ENCODE data around the gene LRRTM4.

DNA sequence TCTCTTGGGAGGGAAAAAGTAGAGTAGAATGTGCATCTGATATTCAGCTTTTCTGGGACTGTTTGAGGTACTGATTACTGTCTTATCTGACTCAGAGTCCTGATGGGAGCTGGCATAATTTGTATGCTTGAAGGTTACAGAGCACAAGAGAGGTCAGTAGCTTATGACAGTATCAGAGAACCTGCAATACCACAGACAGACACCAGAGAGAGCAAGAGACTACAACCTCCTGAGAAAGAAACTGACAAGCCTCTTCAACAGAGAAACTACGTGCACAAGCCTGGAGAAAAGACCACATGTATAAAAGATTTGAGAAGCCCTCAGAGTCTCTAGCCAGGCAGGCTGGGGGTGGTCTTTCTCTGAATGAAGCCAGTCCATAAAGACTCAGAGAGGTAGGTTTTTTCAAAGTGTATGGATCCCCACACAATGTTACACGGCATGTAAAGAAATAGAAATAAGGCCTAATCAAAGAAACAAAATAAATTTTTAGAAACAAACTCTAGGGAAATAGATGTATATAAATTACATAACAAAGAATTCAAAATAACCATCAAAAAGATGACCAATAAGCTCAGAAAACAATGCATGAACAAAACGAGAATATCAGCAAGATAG is 568.3 kb downstream of the LRRTM4 start:
- TF ChIP-seq KAT7 (CRISPR knock-in tag; IDR thresholded peaks at IDR 0.05; ENCODE audit: borderline replicate concordance) (no peak), CREM (CRISPR knock-in tag; IDR thresholded peaks at IDR 0.05) (no peak)
- TF ChIP-seq, protein P1, sequence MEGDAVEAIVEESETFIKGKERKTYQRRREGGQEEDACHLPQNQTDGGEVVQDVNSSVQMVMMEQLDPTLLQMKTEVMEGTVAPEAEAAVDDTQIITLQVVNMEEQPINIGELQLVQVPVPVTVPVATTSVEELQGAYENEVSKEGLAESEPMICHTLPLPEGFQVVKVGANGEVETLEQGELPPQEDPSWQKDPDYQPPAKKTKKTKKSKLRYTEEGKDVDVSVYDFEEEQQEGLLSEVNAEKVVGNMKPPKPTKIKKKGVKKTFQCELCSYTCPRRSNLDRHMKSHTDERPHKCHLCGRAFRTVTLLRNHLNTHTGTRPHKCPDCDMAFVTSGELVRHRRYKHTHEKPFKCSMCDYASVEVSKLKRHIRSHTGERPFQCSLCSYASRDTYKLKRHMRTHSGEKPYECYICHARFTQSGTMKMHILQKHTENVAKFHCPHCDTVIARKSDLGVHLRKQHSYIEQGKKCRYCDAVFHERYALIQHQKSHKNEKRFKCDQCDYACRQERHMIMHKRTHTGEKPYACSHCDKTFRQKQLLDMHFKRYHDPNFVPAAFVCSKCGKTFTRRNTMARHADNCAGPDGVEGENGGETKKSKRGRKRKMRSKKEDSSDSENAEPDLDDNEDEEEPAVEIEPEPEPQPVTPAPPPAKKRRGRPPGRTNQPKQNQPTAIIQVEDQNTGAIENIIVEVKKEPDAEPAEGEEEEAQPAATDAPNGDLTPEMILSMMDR (IDR thresholded peaks at IDR 0.05) = peak; percentile 86
- TF ChIP-seq, protein P2, sequence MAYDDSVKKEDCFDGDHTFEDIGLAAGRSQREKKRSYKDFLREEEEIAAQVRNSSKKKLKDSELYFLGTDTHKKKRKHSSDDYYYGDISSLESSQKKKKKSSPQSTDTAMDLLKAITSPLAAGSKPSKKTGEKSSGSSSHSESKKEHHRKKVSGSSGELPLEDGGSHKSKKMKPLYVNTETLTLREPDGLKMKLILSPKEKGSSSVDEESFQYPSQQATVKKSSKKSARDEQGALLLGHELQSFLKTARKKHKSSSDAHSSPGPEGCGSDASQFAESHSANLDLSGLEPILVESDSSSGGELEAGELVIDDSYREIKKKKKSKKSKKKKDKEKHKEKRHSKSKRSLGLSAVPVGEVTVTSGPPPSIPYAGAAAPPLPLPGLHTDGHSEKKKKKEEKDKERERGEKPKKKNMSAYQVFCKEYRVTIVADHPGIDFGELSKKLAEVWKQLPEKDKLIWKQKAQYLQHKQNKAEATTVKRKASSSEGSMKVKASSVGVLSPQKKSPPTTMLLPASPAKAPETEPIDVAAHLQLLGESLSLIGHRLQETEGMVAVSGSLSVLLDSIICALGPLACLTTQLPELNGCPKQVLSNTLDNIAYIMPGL (CRISPR knock-in tag; IDR thresholded peaks at IDR 0.05) = no peak
- TF ChIP-seq, protein P3, sequence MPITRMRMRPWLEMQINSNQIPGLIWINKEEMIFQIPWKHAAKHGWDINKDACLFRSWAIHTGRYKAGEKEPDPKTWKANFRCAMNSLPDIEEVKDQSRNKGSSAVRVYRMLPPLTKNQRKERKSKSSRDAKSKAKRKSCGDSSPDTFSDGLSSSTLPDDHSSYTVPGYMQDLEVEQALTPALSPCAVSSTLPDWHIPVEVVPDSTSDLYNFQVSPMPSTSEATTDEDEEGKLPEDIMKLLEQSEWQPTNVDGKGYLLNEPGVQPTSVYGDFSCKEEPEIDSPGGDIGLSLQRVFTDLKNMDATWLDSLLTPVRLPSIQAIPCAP (CRISPR knock-in tag; IDR thresholded peaks at IDR 0.05) = no peak

All from WTC11 (cell line).